H7 (cell line): Measurements from ENCODE around the gene EIF2B5. TPM values are rescaled to one million over a fixed set of nuclear protein-coding genes. Genes with fewer than 3 reads are reported as not detected.
"Not testable (repeated sequence)": the region's sequence is repeated elsewhere in the genome, so short reads cannot be mapped to it uniquely, and the experiment has no call there.

Experiments used
- DNase-seq: peaks from one replicate; pipeline ENCODE4 v3.0.0; 2012
- H3K27me3 ChIP-seq: 2 replicates; pipeline ENCODE4 v1.6.0; 2011; ENCODE audit warnings: mild to moderate bottlenecking, low read length; ENCODE audit not compliant: control insufficient read depth, insufficient read depth
- H3K36me3 ChIP-seq: replicated peaks from 2 replicates; pipeline ENCODE4 v1.5.1; 2011; ENCODE audit warnings: low read length; ENCODE audit not compliant: control insufficient read depth, insufficient read depth
- H3K4me3 ChIP-seq: 2 replicates; pipeline ENCODE4 v1.5.1; 2011; ENCODE audit warnings: low read depth, mild to moderate bottlenecking, control low read depth, low read length, moderate library complexity; ENCODE audit not compliant: insufficient read depth
- total RNA-seq: library from RNA; depleted of rRNA; stranded (reverse); fragments of >200 nt; shearing (Covaris generic); gene quantifications from 2 replicates; pipeline ENCODE4 v1.2.3, GENCODE V29; 2014

Gene EIF2B5
- total RNA-seq, 1 experiment from 2014 or later = 65.6 TPM

- Histone ChIP-seq H3K27me3 (no peaks in the 10 kb centered on the region), H3K4me3 (peak overlapping the region; percentile 97)
- DNase-seq = peak; percentile 50
These were observed 22.0 kb downstream of the EIF2B5 start for GRCh38 chr3:184157206-184157605.

DNA sequence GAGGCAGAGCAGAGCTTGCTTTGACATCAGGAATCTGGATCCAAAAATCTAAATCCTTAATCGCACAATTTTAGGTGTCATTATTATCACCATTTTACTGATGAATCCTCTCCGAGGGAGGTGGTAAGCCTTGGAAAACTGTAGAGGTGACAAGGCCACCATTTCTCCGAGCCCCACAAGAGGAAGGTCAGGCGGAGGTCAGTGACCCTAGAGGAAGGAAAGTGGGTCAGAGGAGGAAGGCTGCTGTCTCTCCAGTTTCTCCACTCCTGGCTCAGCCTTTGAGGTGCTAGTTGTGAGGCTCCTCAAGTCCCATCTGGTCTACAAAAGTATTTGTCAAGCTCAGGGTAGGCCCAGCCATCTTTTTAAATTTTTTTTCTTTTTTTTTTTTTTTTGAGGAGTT, 23.2 kb downstream of the EIF2B5 start:
- peak; percentile 36 for DNase-seq
- H3K27me3 ChIP-seq = no peaks in the 10 kb centered on the region
- H3K36me3 ChIP-seq = no peaks in the 10 kb centered on the region; the same call in 1 of the 2 replicates
- no peak overlapping the region for H3K4me3 ChIP-seq

More at GRCh38 chr3:184157206-184157605, 22.0 kb downstream of the EIF2B5 start:
- H3K36me3 ChIP-seq = no peaks in the 10 kb centered on the region

DNA sequence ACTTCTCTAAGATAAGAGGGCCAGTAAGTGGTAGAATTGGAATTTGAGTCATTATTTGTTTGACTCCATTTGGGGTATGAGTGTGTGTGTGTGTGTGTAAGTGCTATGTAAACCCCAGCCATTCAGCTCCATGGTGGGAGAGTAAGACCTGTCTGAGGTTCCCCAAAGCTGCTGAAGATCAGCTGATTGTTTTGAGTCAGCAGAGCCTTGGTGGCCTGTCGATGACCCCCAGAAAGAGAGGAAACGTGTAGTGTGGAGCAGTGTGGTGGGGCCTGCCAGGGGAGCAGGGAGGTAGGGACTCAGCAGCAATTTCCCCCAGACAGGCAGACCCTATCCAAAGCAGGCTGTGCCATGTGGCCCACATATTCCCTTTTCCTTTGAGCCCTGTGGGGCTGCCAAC, 25.3 kb downstream of the EIF2B5 start:
- peak; percentile 19 for DNase-seq
- Histone ChIP-seq H3K27me3 (no peaks in the 10 kb centered on the region), H3K4me3 (no peak overlapping the region), H3K36me3 (peaks cover 10% of the 10 kb centered on the region)

DNA sequence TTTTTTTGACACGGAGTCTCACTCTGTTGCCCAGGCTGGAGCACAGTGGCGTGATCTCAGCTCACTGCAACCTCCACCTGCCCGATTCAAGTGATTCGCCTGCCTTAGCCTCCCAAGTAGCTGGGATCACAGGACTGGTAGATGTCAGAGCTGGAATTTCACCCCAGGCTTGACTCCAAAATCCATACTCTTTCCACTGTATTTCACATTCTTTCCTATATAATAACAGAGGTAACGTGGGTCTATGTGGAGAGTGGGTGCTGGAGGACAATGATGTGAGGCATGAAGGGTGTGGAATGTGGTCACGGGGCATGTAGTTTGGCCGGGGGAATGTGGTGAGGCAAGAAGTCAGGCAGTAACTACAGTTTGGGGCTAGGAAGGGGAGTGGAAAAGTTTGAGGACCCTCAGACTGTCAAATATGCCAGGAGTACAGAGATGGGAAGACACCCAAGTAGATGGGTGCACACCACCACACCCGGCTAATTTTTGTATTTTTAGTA, 27.5 kb downstream of the EIF2B5 start:
- not testable (repeated sequence) for H3K4me3 ChIP-seq, DNase-seq, H3K27me3 ChIP-seq
- H3K36me3 ChIP-seq = peaks cover 23% of the 10 kb centered on the region

DNA sequence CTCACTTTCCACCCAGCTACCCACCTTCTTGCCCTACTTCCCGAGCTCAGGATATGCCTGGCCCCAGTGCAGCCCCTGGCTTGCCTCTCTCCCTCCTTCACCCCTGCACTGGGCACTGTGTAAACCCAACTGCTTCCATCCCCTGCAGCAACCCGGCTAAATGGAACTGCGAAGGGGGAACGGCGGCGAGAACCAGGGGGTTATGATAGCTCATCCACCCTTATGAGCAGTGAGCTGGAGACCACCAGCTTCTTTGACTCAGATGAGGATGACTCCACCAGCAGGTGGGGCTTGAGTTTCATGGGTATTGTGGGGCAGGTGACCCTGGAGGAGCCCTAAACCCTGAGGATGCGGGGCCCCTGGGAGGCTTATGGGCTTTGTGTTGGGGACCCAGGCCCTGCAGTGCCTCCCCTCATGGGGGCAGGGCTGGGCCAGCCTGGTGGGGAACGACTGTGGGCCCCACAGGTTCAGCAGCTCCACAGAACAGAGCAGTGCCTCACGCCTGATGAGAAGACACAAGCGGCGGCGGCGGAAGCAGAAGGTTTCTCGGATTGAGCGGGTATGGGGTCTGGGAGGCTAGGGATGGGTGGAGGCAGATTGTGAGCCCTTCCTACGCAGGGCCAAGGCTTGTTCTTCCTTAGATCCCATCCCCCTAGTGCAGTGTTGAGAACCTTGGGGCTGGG, 29.6 kb downstream of the EIF2B5 start:
- Histone ChIP-seq H3K4me3 (no peak overlapping the region), H3K27me3 (no peaks in the 10 kb centered on the region), H3K36me3 (peaks cover 39% of the 10 kb centered on the region)
- DNase-seq = peak; percentile 45

GRCh38 chr3:184165543-184165942, 30.4 kb downstream of the EIF2B5 start:
- H3K36me3 ChIP-seq = peaks cover 39% of the 10 kb centered on the region
- H3K4me3 ChIP-seq = no peak overlapping the region
- DNase-seq = no peak

DNA sequence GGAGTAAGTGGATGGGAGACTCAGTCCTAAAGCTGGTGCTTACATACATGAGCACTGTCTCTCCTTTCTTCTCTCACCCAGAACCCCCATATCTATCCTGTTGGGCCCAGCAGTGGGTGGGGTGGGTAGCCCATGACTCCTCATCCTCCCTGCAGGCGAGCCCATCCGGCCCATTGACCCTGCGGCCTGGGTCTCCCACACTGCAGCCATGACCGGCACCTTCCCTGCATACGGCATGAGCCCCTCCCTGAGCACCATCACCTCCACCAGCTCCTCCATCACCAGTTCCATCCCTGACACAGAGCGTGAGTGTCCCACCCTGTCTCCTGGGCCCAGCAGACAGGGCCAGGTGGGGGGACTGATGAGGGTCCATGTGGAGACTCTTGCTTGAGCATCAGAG, 31.5 kb downstream of the EIF2B5 start:
- peak; percentile 12 for DNase-seq
- no peaks in the 10 kb centered on the region for H3K27me3 ChIP-seq
- H3K36me3 ChIP-seq = peaks cover 43% of the 10 kb centered on the region
- H3K4me3 ChIP-seq = no peak overlapping the region

More at GRCh38 chr3:184165543-184165942, 30.4 kb downstream of the EIF2B5 start:
- no peaks in the 10 kb centered on the region for H3K27me3 ChIP-seq

GRCh38 chr3:184167786-184168185, 32.6 kb downstream of the EIF2B5 start:
- peak; percentile 13 for DNase-seq
- no peak overlapping the region for H3K4me3 ChIP-seq
- peaks cover 45% of the 10 kb centered on the region for H3K36me3 ChIP-seq
- H3K27me3 ChIP-seq = no peaks in the 10 kb centered on the region

- H3K36me3 ChIP-seq = peaks cover 45% of the 10 kb centered on the region
- H3K27me3 ChIP-seq = no peaks in the 10 kb centered on the region
- no peak overlapping the region for H3K4me3 ChIP-seq
- no peak for DNase-seq
These were observed 33.4 kb downstream of the EIF2B5 start for GRCh38 chr3:184168363-184169120.

- DNase-seq = peak; percentile 60
- Histone ChIP-seq H3K27me3 (no peaks in the 10 kb centered on the region), H3K36me3 (peaks cover 38% of the 10 kb centered on the region), H3K4me3 (no peak overlapping the region)
These were observed 35.0 kb downstream of the EIF2B5 start for GRCh38 chr3:184169896-184170875.

DNA sequence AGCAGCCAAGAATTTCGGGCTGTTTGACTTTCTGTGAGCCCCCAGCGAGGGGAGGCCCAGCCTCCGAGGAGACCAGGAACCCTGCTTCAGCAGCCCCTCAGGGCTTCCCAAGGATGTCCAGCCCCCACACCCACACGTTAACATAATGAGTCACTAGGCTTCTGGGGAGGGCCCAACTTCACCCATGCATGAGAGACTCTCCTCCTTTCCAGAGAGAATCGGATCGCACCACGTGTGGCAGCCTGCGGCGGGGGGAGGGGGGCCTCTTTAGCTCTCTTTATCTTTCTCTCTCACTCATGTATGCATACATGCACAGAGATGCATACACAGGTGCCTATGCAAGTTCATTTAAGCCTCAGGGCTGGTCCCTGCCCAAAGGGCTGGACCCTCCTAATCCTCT, 36.4 kb downstream of the EIF2B5 start:
- DNase-seq = peak; percentile 37
- H3K36me3 ChIP-seq = peaks cover 27% of the 10 kb centered on the region
- H3K4me3 ChIP-seq = no peak overlapping the region
- no peaks in the 10 kb centered on the region for H3K27me3 ChIP-seq

DNA sequence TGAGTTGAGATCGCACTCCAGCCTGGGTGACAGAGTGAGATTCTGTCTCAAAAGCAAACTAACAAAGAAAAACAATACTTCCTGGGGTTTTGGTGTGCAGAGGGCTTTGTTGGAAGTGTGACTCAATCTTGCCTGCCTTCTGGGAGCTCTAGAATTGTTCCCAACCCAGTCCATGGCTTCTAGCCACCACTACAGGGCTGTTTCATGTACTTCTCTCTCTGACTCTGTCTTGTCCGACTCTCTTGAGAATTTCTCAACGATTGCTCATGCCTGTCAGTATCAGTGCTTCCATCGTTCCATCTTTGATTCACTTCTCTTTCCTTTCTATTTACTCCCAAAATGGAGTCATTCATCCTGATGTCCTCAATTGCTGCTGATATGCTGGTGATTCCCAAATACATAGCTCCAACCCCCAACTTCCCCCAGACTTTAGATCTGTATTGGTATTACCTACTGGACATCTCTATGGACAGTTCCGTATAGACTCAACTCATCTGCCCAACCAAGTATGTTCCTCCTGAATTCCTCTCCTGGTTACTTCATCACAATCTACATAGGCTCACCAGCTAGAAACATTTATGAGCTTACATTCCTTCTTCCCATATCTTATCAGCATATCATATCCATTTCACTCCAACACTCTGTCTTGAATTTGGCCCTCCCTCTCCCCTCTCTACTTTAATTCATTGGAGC, 37.7 kb downstream of the EIF2B5 start:
- DNase-seq = no peak
- H3K36me3 ChIP-seq = peaks cover 27% of the 10 kb centered on the region
- H3K4me3 ChIP-seq = no peak overlapping the region
- H3K27me3 ChIP-seq = no peaks in the 10 kb centered on the region

GRCh38 chr3:184173374-184173722, 38.2 kb downstream of the EIF2B5 start:
- no peak for DNase-seq
- no peaks in the 10 kb centered on the region for H3K27me3 ChIP-seq

GRCh38 chr3:184174284-184174645, 39.1 kb downstream of the EIF2B5 start:
- DNase-seq = no peak
- no peaks in the 10 kb centered on the region for H3K27me3 ChIP-seq
- no peak overlapping the region for H3K4me3 ChIP-seq
- peaks cover 29% of the 10 kb centered on the region for H3K36me3 ChIP-seq

More at GRCh38 chr3:184173374-184173722, 38.2 kb downstream of the EIF2B5 start:
- Histone ChIP-seq H3K36me3 (peaks cover 26% of the 10 kb centered on the region), H3K4me3 (no peak overlapping the region)
